ENCODE results near the gene STIP1. TPM values are rescaled to one million over a fixed set of nuclear protein-coding genes. Genes with fewer than 3 reads are reported as not detected.

STIP1 gene
- total and polyA plus RNA-seq, 9 of the 15 experiments (the other 6 are each of a cell fraction or from before 2014, with no cell fraction given): 58.1 to 465 (median 346) TPM

GRCh38 chr11:64204464-64204989 lies 18.6 kb downstream of the STIP1 start (continued):
- TF ChIP-seq DEAF1 (CRISPR knock-in tag; IDR thresholded peaks at IDR 0.05) (peak; percentile 87), CC2D1A (IDR thresholded peaks at IDR 0.05) (peak; percentile 48; the same call in 1 of the 2 replicates), ZNF395 (CRISPR knock-in tag; IDR thresholded peaks at IDR 0.05) (no peak), BRF2 (IDR thresholded peaks at IDR 0.05; ENCODE audit: borderline replicate concordance, insufficient read depth, insufficient read length) (no peak), HCFC1 (IDR thresholded peaks at IDR 0.05; ENCODE audit: low read depth, low read length) (peak; percentile 36; the same call in 1 of the 2 replicates), SMARCA4 (IDR thresholded peaks at IDR 0.05) (no peak), HLTF (IDR thresholded peaks at IDR 0.05) (0 out of 2 replicates have a peak, but pooled peaks have one; percentile 6), ARID3A (IDR thresholded peaks at IDR 0.05; ENCODE audit: borderline replicate concordance, low read depth, low read length) (0 out of 2 replicates have a peak, but pooled peaks have one; percentile 13), ZFP36 (IDR thresholded peaks at IDR 0.05; ENCODE audit: low read depth, low read length, partially characterized antibody) (peak; percentile 22), CBFB (CRISPR knock-in tag; IDR thresholded peaks at IDR 0.05) (no peak), NCOA4 (IDR thresholded peaks at IDR 0.05; ENCODE audit: partially characterized antibody) (no peak), NFIX (CRISPR knock-in tag; IDR thresholded peaks at IDR 0.05; ENCODE audit: low read depth) (peak; percentile 69), RBFOX2 (IDR thresholded peaks at IDR 0.05; ENCODE audit: low read depth, low read length) (no peak; the same call in 1 of the 2 replicates), TRIM24 (IDR thresholded peaks at IDR 0.05) (no peak), TFAP4 (CRISPR knock-in tag; IDR thresholded peaks at IDR 0.05; ENCODE audit: borderline replicate concordance) (peak; percentile 96), ZMIZ1 (IDR thresholded peaks at IDR 0.05; ENCODE audit: low read depth in 2 of 2, low read length in 2 of 2) (peak in 1 of 2 experiments; percentile 46; a peak in 1 of 4 replicates)
